HG02884 (cell line): ENCODE data around the gene DCLRE1B.
A peak's percentile ranks its signal among the peaks of the same experiment; 100 is the strongest.

Source experiments
- ATAC-seq: cut with Tn5 transposase; IDR thresholded peaks from one replicate; pipeline ENCODE4 v1.9.1; 2021; ENCODE audit warnings: mild to moderate bottlenecking, moderate library complexity; ENCODE audit not compliant: unreplicated experiment

DCLRE1B gene

GRCh38 chr1:113918243-113918642 lies 13.1 kb downstream of the DCLRE1B start:
- no peak for ATAC-seq

- no peak for ATAC-seq
Observed at GRCh38 chr1:113922957-113923356, 17.8 kb downstream of the DCLRE1B start.

DNA sequence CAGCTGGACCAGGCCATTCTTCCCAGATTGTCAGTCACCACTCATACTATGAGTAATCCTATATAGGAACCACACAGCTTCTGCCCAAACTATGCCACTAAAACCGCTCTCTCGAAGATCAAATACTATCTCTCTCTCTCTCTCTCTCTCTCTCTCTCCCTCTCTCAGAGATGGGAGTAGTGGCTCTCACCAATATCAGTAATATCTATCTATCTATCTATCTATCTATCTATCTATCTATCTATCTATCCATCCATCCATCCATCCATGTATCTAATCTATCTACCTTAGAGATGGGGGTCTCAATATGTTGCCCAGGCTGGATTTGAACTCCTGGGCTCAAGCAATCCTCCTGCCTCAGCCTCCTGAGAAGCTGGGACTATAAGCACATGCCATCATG lies 19.3 kb downstream of the DCLRE1B start:
- ATAC-seq: no peak

DNA sequence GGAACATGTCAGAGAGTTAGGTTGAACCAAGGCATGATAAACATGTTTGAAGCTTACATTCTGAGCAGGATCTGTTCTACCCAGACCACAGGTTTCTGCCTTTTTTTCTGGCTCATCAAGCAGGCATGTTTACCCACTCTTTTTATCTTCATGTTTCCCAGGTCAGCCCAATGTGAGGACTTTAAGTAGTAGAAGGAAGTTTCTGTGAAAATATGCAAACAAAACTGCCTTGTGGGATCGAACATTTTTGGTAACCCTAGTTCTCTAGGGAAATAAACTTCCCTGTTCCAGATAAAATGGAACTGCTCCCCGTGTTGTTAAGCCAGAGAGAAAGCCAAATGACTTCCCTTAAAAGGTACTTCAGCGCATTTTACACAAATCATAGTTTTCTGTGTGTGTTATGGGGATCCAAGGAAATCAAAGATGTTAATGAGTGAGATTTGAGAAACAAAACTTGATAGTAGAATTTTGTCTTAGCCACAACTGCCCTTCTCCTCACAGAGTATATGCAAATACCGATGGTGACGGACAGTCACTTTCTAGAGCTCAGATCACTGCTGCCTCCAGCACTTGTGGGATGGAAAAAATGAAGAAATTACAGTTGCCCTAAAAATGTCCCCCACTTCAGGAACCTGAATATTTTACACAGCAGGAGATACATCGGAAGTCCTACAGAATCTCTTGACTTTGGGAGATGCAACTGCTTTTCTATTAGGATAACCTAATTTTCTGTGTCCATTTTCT lies 23.2 kb downstream of the DCLRE1B start:
- ATAC-seq: peak; percentile 24

- ATAC-seq: peak; percentile 67
Observed at GRCh38 chr1:113928941-113929749, 24.0 kb downstream of the DCLRE1B start, which contains the start of gene HIPK1. Gene HIPK1, plus strand, starts transcription at chr1:113929324.

GRCh38 chr1:113929750-113930498 lies 24.8 kb downstream of the DCLRE1B start:
- ATAC-seq: peak; percentile 23

GRCh38 chr1:113930499-113931161 lies 25.5 kb downstream of the DCLRE1B start:
- peak; percentile 17 for ATAC-seq

DNA sequence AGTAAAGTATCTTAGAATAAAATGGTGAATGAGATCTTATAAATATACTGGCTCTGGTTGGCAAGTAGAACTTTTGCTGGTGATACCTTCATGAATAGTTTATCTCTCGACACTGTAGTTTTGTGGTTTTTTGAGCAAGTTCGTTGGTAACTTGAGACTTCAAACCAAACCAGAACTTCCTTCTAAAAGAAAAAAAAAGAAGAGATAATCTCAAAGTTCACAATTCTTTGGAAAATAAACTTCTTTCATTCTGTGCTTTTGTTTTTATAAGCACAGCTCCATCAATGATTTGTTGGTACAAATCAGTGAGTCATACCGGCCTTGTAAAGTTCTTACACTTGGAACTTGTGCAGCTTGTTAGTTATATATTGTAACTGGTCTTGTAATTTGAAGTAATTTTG lies 26.3 kb downstream of the DCLRE1B start:
- ATAC-seq: no peak

DNA sequence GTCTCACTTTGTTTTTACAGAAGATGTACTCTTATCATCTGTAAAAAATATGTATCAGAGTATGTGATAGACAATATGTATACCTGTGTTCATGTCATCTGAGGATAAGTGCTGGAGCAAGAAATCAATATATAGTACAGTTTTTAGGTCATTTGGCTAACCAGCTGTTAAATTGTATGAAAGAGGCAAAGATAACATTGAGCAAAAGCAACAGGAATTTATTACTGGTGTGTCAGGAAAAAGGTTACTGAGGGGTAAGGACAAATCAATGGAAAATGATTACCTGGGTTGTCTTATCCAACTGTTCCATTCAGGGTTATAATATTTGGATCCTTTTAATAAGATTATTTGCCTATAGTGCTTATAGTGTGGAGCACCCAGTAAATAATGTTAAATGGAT lies 28.9 kb downstream of the DCLRE1B start:
- ATAC-seq: no peak

GRCh38 chr1:113934511-113935055 lies 29.5 kb downstream of the DCLRE1B start:
- ATAC-seq: no peak

DNA sequence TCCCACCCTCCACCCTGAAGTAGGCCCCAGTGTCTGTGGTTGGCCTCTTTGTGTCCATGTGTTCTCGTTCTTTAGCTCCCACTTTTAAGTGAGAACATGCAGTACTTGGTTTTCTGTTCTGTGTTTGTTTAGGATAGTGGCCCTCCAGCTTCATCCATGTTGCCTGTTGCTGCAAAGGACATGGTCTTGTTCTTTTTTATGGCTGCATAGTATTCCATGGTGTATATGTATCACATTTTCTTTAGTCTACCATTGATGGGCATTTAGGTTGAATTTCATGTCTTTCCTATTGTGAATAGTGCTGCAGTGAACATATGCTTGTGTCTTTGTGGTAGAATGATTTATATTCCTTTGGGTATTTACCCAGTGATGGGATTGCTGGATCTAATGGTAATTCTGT lies 30.1 kb downstream of the DCLRE1B start:
- ATAC-seq: no peak

DNA sequence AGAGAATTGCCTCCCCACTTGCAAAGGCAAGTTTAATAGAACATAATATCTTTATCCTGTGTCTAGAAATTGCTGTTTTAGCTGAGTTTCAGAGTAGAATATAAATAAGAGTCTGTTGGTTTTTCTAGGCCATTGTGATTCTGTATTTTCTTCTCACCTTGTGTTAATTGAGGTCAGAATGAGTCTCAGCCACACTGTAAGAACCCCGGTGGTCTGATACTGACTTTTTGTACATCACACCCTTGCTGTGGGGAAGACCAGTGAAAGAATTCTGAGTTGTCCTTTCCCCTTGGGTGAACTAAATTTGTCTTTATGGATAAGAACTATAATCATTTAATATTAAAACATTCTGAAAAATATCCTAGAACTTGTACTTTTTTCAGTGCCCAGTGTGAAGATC lies 30.8 kb downstream of the DCLRE1B start:
- no peak for ATAC-seq

- ATAC-seq: no peak
Observed at GRCh38 chr1:113937146-113937545, 32.0 kb downstream of the DCLRE1B start.

DNA sequence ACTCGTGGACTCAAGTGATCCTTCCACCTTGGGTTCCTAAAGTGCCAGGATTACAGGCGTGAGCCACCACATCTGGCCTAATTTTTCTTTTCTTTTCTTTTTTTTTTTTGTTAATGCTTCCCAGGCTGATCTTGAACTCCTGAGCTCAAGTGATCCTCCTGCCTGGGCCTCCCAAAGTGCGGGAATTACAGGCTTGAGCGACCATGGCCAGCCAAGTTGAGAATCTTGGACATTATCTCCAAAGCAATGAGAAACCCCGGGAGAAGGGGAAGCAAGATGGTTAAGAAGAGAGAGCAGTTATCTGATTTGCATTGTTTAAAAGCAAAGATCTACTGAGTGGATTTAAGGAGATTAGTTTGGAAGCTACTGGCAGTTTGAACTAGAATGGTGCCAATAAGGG lies 33.1 kb downstream of the DCLRE1B start:
- no peak for ATAC-seq

- peak; percentile 65 for ATAC-seq
Observed at GRCh38 chr1:113940365-113941244, 35.5 kb downstream of the DCLRE1B start.

- no peak for ATAC-seq
Observed at GRCh38 chr1:113941245-113941559, 36.1 kb downstream of the DCLRE1B start.

DNA sequence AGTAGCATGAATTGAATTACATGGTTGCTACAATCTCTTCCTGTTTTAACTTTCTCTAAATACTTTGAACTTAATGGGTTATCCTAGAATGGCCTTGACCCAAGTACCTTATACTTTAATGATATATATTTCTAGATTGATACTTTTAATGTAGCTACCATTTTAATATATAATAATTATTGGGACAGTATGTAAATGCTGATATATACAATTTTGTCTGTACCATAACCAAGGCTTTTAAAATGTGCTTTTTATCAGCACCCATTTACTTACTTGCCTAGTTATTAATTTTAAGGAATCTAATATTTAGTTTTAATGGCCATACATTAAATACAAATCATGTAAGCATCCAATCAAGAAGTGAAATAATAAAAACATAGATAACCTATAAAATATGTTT lies 37.4 kb downstream of the DCLRE1B start:
- ATAC-seq: no peak

GRCh38 chr1:113943028-113943811 lies 38.1 kb downstream of the DCLRE1B start:
- ATAC-seq: no peak

DNA sequence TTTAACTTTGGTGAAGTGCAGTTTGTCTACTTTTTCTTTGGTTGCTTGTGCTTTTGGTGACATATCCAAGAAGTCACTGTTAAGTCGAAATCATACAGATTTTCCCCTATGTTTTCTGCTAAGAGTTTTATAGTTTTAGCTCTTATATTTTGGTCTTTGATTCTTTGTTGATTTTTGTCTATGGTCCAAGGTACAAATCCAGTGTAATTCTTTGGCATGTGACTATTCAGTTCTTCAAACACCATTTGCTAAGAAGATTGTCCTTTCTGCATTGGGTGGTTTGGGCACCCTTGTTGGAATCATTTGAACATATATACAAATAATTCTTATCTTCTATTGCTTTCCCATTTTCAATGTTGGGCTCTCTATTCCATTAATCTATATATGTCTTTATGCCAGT lies 40.2 kb downstream of the DCLRE1B start:
- ATAC-seq: no peak
